Activated CD4-positive, alpha-beta memory T cell treated with anti-CD3 and anti-CD28 coated beads for 36 hours (primary cell): ENCODE results near the gene NPM1. TPM values are rescaled to one million over a fixed set of nuclear protein-coding genes. Genes with fewer than 3 reads are reported as not detected.
A peak's percentile ranks its signal among the peaks of the same experiment; 100 is the strongest.
"Not testable (repeated sequence)": the region's sequence is repeated elsewhere in the genome, so short reads cannot be mapped to it uniquely, and the experiment has no call there.

Source experiments
- CTCF ChIA-PET: fragments of 350-600 bp; sonication (Branson Sonifier 250); formaldehyde crosslinking; loops from one replicate; lab custom pipeline; 2021; ENCODE audit warnings: antibody characterized with exemption, inconsistent platforms; lab: Charles Lee
- POLR2A ChIA-PET: fragments of 350-600 bp; sonication (Branson Sonifier 250); formaldehyde crosslinking; loops from one replicate; lab custom pipeline; 2021; ENCODE audit warnings: antibody characterized with exemption; lab: Charles Lee
- DNase-seq: peaks from one replicate; pipeline ENCODE4 v3.0.0-alpha.2; 2020
- H3K27ac Mint-ChIP-seq: one replicate; pipeline ENCODE4 v1.8.0; 2021; ENCODE audit warnings: mixed read lengths
- H3K27me3 Mint-ChIP-seq: one replicate; pipeline ENCODE4 v1.8.0; 2021; ENCODE audit warnings: mixed read lengths
- H3K36me3 Mint-ChIP-seq: one replicate; pipeline ENCODE4 v1.8.0; 2021; ENCODE audit warnings: mixed read lengths
- H3K4me1 Mint-ChIP-seq: one replicate; pipeline ENCODE4 v1.8.0; 2021; ENCODE audit warnings: low read depth, mixed read lengths
- H3K4me3 Mint-ChIP-seq: one replicate; pipeline ENCODE4 v1.8.0; 2021; ENCODE audit warnings: mild to moderate bottlenecking, mixed read lengths
- H3K9me3 Mint-ChIP-seq: one replicate; pipeline ENCODE4 v1.8.0; 2021; ENCODE audit warnings: mixed read lengths
- intact Hi-C: fragments of 100-400 bp; cut with micrococcal nuclease; formaldehyde crosslinking; loops from one replicate; pipeline ENCODE4 v1.15.1; 2023
- total RNA-seq, 2 experiments: library from RNA; stranded (reverse); gene quantifications; one replicate each; pipeline ENCODE4 v1.2.3, GENCODE V29; 2021

NPM1 gene
- total RNA-seq, 2 experiments from 2014 or later: 2,483 to 2,592 TPM

- H3K4me3 Mint-ChIP-seq, H3K27ac Mint-ChIP-seq, DNase-seq, H3K27me3 Mint-ChIP-seq, H3K9me3 Mint-ChIP-seq: not testable (repeated sequence)
- intact Hi-C loops: loop anchor here (10.0 kb wide), 2 partner anchors 191 to 631 kb away; no protein-coding TSS in a partner anchor
- H3K4me1 Mint-ChIP-seq: peaks cover 19% of the 10 kb centered on the region
- ChIA-PET POLR2A (interaction anchor here (0.6 to 1.4 kb wide), 3 partner anchors 26 to 594 kb away, joined by 3 to 4 read pairs (median 3); partner anchors contain the start of gene NPM1), CTCF (interaction anchor here (0.9 to 1.1 kb wide), 3 partner anchors 8 to 494 kb away, joined by 3 read pairs; no protein-coding TSS in a partner anchor)
- H3K36me3 Mint-ChIP-seq: peaks cover 34% of the 10 kb centered on the region
These were observed 26.3 kb downstream of the NPM1 start for GRCh38 chr5:171413993-171414392.

DNA sequence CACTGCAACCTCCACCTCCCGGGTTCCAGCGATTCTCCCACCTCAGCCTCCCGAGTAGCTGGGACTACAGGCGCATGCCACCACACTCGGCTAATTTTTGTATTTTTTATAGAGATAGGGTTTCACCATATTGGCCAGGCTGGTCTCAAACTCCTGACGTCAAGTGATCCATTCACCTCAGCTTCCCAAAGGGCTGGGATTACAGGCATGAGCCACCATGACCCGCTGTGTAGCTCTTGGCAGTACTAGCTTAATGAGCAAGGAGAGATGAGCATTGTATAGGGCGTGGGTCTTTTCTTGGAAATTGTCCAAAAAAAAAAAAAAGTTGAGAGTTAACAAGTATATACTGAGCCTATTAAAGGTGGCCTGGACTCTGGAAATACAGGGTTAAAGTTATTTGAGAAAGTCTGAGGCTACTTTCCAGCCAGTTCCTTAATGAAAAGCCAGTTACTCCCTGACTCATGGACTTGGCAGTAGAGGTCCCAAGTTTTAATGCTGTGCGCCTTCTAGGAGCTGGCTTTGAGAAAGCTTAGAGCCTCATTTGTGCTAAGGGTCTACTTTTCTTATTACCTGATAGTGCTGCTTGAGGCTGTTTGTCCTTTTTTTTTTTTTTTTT is 27.6 kb downstream of the NPM1 start:
- CTCF ChIA-PET: no interaction called here

GRCh38 chr5:171416160-171417049 is 28.8 kb downstream of the NPM1 start:
- no peak overlapping the region for H3K4me3 Mint-ChIP-seq
- peaks cover 16% of the 10 kb centered on the region for H3K4me1 Mint-ChIP-seq
- no peak for DNase-seq
- H3K36me3 Mint-ChIP-seq: peaks cover 18% of the 10 kb centered on the region
- POLR2A ChIA-PET: interaction anchor here (1.4 kb wide), 1 partner anchor 17 kb away, joined by 3 read pairs; no protein-coding TSS in a partner anchor
- no peak overlapping the region for H3K27ac Mint-ChIP-seq
- intact Hi-C loops: loop anchor here (10.0 kb wide), 2 partner anchors 188 to 628 kb away; no protein-coding TSS in a partner anchor
- H3K9me3 Mint-ChIP-seq: no peaks in the 10 kb centered on the region
- CTCF ChIA-PET: no interaction called here
- H3K27me3 Mint-ChIP-seq: peaks cover 10% of the 10 kb centered on the region

More for the DNA sequence above, 27.6 kb downstream of the NPM1 start:
- H3K9me3 Mint-ChIP-seq: no peaks in the 10 kb centered on the region
- no peak overlapping the region for H3K27ac Mint-ChIP-seq
- peaks cover 16% of the 10 kb centered on the region for H3K4me1 Mint-ChIP-seq
- intact Hi-C loops: loop anchor here (10.0 kb wide), 2 partner anchors 190 to 630 kb away; no protein-coding TSS in a partner anchor
- POLR2A ChIA-PET: interaction anchor here (1.4 kb wide), 1 partner anchor 16 kb away, joined by 3 read pairs; no protein-coding TSS in a partner anchor
- peaks cover 27% of the 10 kb centered on the region for H3K36me3 Mint-ChIP-seq
- no peak overlapping the region for H3K4me3 Mint-ChIP-seq
- no peak for DNase-seq
- peaks cover 2% of the 10 kb centered on the region for H3K27me3 Mint-ChIP-seq

DNA sequence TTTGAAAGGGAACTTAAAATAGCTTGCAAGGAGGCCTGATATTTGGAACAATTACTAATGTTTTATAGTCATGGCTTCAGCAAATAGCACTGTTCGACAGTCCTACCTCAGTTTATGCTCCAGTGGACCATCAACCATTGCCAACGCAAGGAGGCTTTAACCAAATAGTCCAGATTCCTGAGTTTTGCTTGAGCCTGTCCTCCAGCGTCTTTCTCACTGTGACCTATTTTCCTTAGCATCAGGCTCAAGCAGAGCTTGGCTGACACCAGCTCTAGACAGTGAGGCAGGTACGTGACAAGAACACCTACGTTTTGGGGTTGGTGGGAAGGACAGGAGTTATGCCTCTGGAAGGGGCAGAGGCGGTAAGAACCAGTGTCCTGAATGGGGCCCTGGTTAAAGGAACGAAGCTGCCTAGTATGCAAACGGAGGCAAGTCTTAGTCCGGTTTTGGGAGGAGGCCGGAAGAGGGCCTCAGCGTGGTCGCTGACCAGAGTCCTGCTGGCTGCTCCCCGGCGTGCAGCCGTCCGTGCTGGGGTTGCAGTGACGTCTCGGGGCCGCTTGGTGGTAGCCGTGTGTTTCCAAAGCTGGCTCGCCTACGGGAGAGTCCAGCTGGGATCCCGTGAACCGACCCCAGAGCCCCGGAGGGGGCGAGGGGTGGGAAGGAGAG is 30.8 kb downstream of the NPM1 start:
- Mint-ChIP-seq H3K27ac (no peak overlapping the region), H3K9me3 (no peaks in the 10 kb centered on the region), H3K36me3 (peaks cover 1% of the 10 kb centered on the region), H3K4me3 (peak overlapping the region; percentile 52), H3K27me3 (peaks cover 14% of the 10 kb centered on the region), H3K4me1 (peaks cover 12% of the 10 kb centered on the region)
- intact Hi-C loops: loop anchor here (1.0 to 10.0 kb wide), 4 partner anchors 28 to 626 kb away; no protein-coding TSS in a partner anchor
- ChIA-PET POLR2A (interaction anchor here (0.9 to 1.0 kb wide), 2 partner anchors 10 to 488 kb away, joined by 3 read pairs; no protein-coding TSS in a partner anchor), CTCF (interaction anchor here (0.7 to 3.7 kb wide), 21 partner anchors 13 to 1279 kb away, joined by 3 to 25 read pairs (median 4); partner anchors contain the start of gene FBXW11)
- peak; percentile 74 for DNase-seq

DNA sequence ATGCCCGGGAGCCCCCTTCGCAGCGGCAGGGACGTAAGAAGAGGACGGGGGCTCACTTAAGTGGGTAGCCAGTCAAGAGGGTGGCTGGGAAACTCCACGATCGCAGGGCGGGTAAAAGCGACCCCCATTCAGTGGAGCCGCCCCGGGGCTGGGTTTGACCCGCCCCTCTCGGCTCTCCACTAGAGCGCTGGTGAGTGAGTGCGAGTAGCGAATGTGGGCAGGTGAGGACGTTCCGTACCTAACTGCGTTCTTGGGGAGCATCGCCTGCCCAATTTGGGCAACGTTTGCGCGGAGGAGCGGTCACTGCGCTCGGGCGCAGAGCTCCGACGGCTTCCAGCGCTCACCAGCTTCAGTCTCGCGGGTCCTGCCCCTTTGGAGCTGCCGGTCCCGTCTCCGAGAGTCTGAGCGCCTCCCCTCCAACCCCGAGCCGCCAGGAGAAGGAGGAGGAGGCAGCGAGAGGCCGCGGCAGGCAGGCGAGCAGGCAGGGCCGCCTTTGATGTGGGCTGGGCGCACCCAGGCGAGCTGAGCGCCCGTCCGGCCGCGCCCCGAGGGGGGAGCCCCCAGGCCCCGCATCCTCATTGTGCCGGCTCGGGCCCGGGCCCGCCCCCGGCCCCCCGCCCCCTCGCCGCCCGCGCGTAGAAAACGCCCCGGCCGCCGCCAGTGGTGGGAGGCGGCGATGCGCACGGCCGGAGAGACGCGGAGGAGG is 31.5 kb downstream of the NPM1 start, which contains the start of gene FGF18:
Gene FGF18 (plus strand): TSS at position 666 of the 706 bp plus-strand sequence. CDS start 553 bp downstream, outside the sequence.
- Mint-ChIP-seq H3K4me1 (peaks cover 12% of the 10 kb centered on the region), H3K27ac (no peak within 1 kb of the TSS), H3K36me3 (peaks cover under 1% of the 10 kb centered on the region), H3K4me3 (peak within 1 kb of the TSS; percentile 59), H3K27me3 (peaks cover 14% of the 10 kb centered on the region), H3K9me3 (no peaks in the 10 kb centered on the region)
- intact Hi-C loops: loop anchor here (1.0 to 10.0 kb wide), 4 partner anchors 28 to 626 kb away; no protein-coding TSS in a partner anchor
- DNase-seq: peak; percentile 44
- CTCF ChIA-PET: interaction anchor here (0.7 to 3.7 kb wide), 22 partner anchors 12 to 1278 kb away, joined by 3 to 25 read pairs (median 4); partner anchors contain the start of gene FBXW11
- POLR2A ChIA-PET: interaction anchor here (0.7 to 1.0 kb wide), 4 partner anchors 11 to 488 kb away, joined by 3 to 7 read pairs (median 3); partner anchors contain the start of gene NPM1

DNA sequence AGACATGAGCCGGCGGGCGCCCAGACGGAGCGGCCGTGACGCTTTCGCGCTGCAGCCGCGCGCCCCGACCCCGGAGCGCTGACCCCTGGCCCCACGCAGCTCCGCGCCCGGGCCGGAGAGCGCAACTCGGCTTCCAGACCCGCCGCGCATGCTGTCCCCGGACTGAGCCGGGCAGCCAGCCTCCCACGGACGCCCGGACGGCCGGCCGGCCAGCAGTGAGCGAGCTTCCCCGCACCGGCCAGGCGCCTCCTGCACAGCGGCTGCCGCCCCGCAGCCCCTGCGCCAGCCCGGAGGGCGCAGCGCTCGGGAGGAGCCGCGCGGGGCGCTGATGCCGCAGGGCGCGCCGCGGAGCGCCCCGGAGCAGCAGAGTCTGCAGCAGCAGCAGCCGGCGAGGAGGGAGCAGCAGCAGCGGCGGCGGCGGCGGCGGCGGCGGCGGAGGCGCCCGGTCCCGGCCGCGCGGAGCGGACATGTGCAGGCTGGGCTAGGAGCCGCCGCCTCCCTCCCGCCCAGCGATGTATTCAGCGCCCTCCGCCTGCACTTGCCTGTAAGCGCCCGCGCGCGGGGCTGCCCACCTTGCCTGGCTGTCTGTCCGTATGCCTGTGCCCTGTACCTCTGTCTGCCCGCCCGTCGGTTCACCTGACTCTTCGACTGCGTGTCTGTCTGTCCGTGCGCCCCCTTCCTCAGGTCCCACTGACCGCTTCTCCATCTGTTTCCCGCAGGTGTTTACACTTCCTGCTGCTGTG is 32.2 kb downstream of the NPM1 start:
- Mint-ChIP-seq H3K27me3 (peaks cover 14% of the 10 kb centered on the region), H3K9me3 (no peaks in the 10 kb centered on the region), H3K27ac (no peak overlapping the region), H3K4me3 (peak overlapping the region; percentile 59), H3K36me3 (no peaks in the 10 kb centered on the region), H3K4me1 (peaks cover 12% of the 10 kb centered on the region)
- POLR2A ChIA-PET: interaction anchor here (0.7 to 1.0 kb wide), 3 partner anchors 12 to 33 kb away, joined by 3 to 7 read pairs (median 3); partner anchors contain the start of gene NPM1
- DNase-seq: peak; percentile 33
- intact Hi-C loops: loop anchor here (2.0 to 10.0 kb wide), 3 partner anchors 29 to 625 kb away; no protein-coding TSS in a partner anchor
- CTCF ChIA-PET: interaction anchor here (0.7 to 3.7 kb wide), 13 partner anchors 21 to 1277 kb away, joined by 3 to 25 read pairs (median 5); partner anchors contain the start of gene FBXW11

- no peak for DNase-seq
- H3K4me1 Mint-ChIP-seq: peaks cover 12% of the 10 kb centered on the region
- intact Hi-C loops: no loop called here
- ChIA-PET CTCF (interaction anchor here (1.7 to 3.7 kb wide), 2 partner anchors 438 to 487 kb away, joined by 5 to 25 read pairs; no protein-coding TSS in a partner anchor), POLR2A (no interaction called here)
- peaks cover 14% of the 10 kb centered on the region for H3K27me3 Mint-ChIP-seq
- no peaks in the 10 kb centered on the region for H3K36me3 Mint-ChIP-seq
- H3K27ac Mint-ChIP-seq: no peak overlapping the region
- H3K9me3 Mint-ChIP-seq: no peaks in the 10 kb centered on the region
- H3K4me3 Mint-ChIP-seq: peak overlapping the region; percentile 59
These were observed 33.0 kb downstream of the NPM1 start for GRCh38 chr5:171420431-171421241.

- no peak overlapping the region for H3K4me3 Mint-ChIP-seq
- intact Hi-C loops: no loop called here
- DNase-seq: no peak
- ChIA-PET POLR2A (interaction anchor here (0.5 kb wide), 1 partner anchor 466 kb away, joined by 3 read pairs; no protein-coding TSS in a partner anchor), CTCF (interaction anchor here (1.7 to 3.7 kb wide), 2 partner anchors 437 to 486 kb away, joined by 5 to 25 read pairs; no protein-coding TSS in a partner anchor)
- H3K27ac Mint-ChIP-seq: no peak overlapping the region
- H3K27me3 Mint-ChIP-seq: peaks cover 14% of the 10 kb centered on the region
- H3K4me1 Mint-ChIP-seq: peaks cover 12% of the 10 kb centered on the region
- no peaks in the 10 kb centered on the region for H3K9me3 Mint-ChIP-seq
- no peaks in the 10 kb centered on the region for H3K36me3 Mint-ChIP-seq
These were observed 33.9 kb downstream of the NPM1 start for GRCh38 chr5:171421331-171422262.

DNA sequence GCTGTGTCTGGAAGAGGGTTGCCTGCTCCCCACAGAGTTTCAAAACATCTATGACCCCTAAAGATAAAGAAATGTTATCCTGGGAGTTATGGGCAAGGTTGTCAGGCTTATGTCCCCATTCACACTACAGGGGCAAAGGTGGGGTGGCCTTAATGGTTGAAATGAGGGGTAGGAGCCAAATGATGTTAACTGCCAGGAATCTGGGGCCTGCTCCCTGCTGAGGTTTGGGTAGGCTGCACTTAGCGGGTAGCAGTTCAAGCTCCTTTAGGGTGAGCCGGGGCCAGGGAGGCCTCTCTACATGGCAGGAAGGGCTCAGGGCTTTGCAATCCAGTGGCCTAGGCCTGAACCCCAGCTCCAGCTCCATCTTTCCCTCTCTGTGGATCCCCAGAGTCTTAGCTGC is 34.8 kb downstream of the NPM1 start:
- Mint-ChIP-seq H3K27ac (no peak overlapping the region), H3K27me3 (peaks cover 14% of the 10 kb centered on the region), H3K4me3 (no peak overlapping the region), H3K9me3 (no peaks in the 10 kb centered on the region), H3K4me1 (peaks cover 12% of the 10 kb centered on the region), H3K36me3 (no peaks in the 10 kb centered on the region)
- intact Hi-C loops: no loop called here
- DNase-seq: no peak
- ChIA-PET CTCF (no interaction called here), POLR2A (no interaction called here)
